Mesendoderm (in vitro differentiated cells): ENCODE measurements around the gene EXOSC5.
A peak's percentile ranks its signal among the peaks of the same experiment; 100 is the strongest.

Experiments used
- DNase-seq: peaks from one replicate; pipeline ENCODE4 v3.0.0; 2013
- H2AK5ac ChIP-seq: 2 replicates; pipeline ENCODE4 v1.6.1; 2013; ENCODE audit warnings: low read length, inconsistent platforms
- H2BK120ac ChIP-seq: 2 replicates; pipeline ENCODE4 v1.6.1; 2013; ENCODE audit warnings: low read depth, mild to moderate bottlenecking, low read length, moderate library complexity, mixed read lengths
- H2BK15ac ChIP-seq: replicated peaks from 2 replicates; pipeline ENCODE4 v1.6.1; 2013; ENCODE audit warnings: low read depth, mild to moderate bottlenecking, moderate library complexity
- H2BK5ac ChIP-seq: 2 replicates; pipeline ENCODE4 v1.6.1; 2013; ENCODE audit warnings: low read length, inconsistent platforms
- H3K18ac ChIP-seq: 2 replicates; pipeline ENCODE4 v1.6.1; 2013; ENCODE audit warnings: mild to moderate bottlenecking, low read length, mixed read lengths
- H3K23ac ChIP-seq: one replicate; pipeline ENCODE4 v1.6.1; 2013; ENCODE audit warnings: low read length
- H3K27ac ChIP-seq: 2 replicates; pipeline ENCODE4 v1.5.1; 2013; ENCODE audit warnings: low read depth, mild to moderate bottlenecking, inconsistent platforms, low read length, moderate library complexity
- H3K27me3 ChIP-seq: 2 replicates; pipeline ENCODE4 v1.6.1; 2013; ENCODE audit warnings: low read length, control low read depth, mild to moderate bottlenecking, inconsistent platforms; ENCODE audit not compliant: insufficient read depth, poor library complexity
- H3K36me3 ChIP-seq: 2 replicates; pipeline ENCODE4 v1.6.1; 2013; ENCODE audit warnings: low read length, inconsistent platforms; ENCODE audit not compliant: control insufficient read depth, insufficient read depth
- H3K4ac ChIP-seq: one replicate; pipeline ENCODE4 v1.6.1; 2013; ENCODE audit warnings: low read depth, mild to moderate bottlenecking, low read length, moderate library complexity
- H3K4me1 ChIP-seq: 2 replicates; pipeline ENCODE4 v1.6.1; 2013; ENCODE audit warnings: low read depth, low read length, inconsistent platforms; ENCODE audit not compliant: control insufficient read depth
- H3K4me2 ChIP-seq: 2 replicates; pipeline ENCODE4 v1.6.1; 2013; ENCODE audit warnings: low read length
- H3K4me3 ChIP-seq: 2 replicates; pipeline ENCODE4 v1.5.1; 2013; ENCODE audit warnings: mild to moderate bottlenecking, low read length
- H3K56ac ChIP-seq: one replicate; pipeline ENCODE4 v1.6.1; 2013; ENCODE audit warnings: low read length
- H3K79me1 ChIP-seq: 2 replicates; pipeline ENCODE4 v1.6.1; 2013; ENCODE audit warnings: low read length, inconsistent platforms
- H3K79me2 ChIP-seq: 2 replicates; pipeline ENCODE4 v1.6.1; 2013; ENCODE audit warnings: mild to moderate bottlenecking, low read length; ENCODE audit not compliant: control insufficient read depth, insufficient read depth
- H3K9ac ChIP-seq: 2 replicates; pipeline ENCODE4 v1.6.1; 2013; ENCODE audit warnings: low read length, inconsistent platforms
- H4K5ac ChIP-seq: one replicate; pipeline ENCODE4 v1.6.1; 2013; ENCODE audit warnings: low read length
- H4K8ac ChIP-seq: one replicate; pipeline ENCODE4 v1.6.1; 2013; ENCODE audit warnings: low read depth, mild to moderate bottlenecking, control low read depth, low read length, moderate library complexity
- WGBS: extraction: QIAGEN DNeasy Blood & Tissue Kit; methylation state at CpG from one replicate; pipeline ENCODE4 v1.1.7; 2013; ENCODE audit warnings: low lambda C conversion rate, missing lambda C conversion rate; ENCODE audit not compliant: insufficient coverage; ENCODE audit errors: extremely low coverage; 5-methylcytosine and 5-hydroxymethylcytosine counted together

EXOSC5 gene

DNA sequence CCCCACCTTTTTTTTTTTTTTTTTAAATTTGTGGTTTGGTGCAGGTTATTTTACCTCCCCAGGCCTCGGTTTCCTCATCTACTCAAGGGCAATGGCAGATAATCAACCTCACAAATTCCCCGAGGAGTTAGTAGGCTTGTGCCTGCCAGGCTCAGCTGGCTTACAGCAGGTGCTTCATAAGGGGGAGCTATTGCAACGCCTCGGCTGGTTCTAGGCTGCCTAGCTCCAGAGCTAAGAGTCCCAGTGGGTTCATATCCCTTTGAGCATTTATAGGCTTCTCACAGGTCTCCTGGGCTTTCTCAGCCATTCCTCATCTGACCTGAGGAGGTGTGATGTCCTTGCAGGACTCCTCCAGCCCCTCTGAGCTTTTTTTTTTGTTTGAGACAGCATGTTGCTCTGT lies 11.1 kb upstream of the EXOSC5 start:
- DNase-seq: peak; percentile 59
- Histone ChIP-seq H3K4ac (no peak overlapping the region), H3K9ac (no peak overlapping the region), H4K5ac (no peak overlapping the region), H2BK120ac (no peak overlapping the region), H3K4me3 (no peak overlapping the region), H3K18ac (no peak overlapping the region), H2BK15ac (no peak overlapping the region), H3K79me2 (no peaks in the 10 kb centered on the region), H2AK5ac (no peak overlapping the region), H3K4me1 (peaks cover 5% of the 10 kb centered on the region), H3K4me2 (no peak overlapping the region), H4K8ac (no peak overlapping the region), H3K56ac (no peak overlapping the region), H3K79me1 (no peaks in the 10 kb centered on the region), H3K36me3 (no peaks in the 10 kb centered on the region), H3K27me3 (no peaks in the 10 kb centered on the region), H3K27ac (no peak overlapping the region), H2BK5ac (no peak overlapping the region), H3K23ac (no peak overlapping the region)
- no CpG with 5 or more reads among the region's 4 CpGs for WGBS

DNA sequence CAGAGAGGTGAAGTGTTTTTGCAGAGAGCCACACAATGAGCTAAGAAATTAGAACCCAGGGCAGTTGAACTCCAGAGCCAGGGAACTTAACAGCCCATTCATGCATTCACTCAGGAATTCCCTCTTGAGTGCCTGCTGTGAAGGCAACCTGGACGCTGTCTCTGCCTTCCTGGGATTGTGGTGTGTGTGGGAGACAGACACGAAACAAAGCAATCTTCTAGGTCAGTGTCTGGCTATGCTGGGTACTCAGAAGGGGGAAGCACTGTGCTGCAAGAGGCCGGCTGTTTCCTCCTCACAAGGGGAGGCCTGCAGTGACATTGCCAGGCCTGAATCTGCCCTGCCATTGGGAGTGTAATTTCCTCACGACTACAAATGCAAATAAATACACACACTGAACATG lies 10.1 kb upstream of the EXOSC5 start:
- Histone ChIP-seq H2BK5ac (no peak overlapping the region), H3K4me2 (no peak overlapping the region), H3K36me3 (no peaks in the 10 kb centered on the region), H2BK120ac (no peak overlapping the region), H3K79me1 (no peaks in the 10 kb centered on the region), H2BK15ac (no peak overlapping the region), H3K4me1 (peaks cover 5% of the 10 kb centered on the region), H4K8ac (no peak overlapping the region), H3K18ac (no peak overlapping the region), H3K79me2 (no peaks in the 10 kb centered on the region), H3K4me3 (no peak overlapping the region), H3K23ac (no peak overlapping the region), H3K56ac (peak overlapping the region; percentile 60), H4K5ac (no peak overlapping the region), H3K27me3 (no peaks in the 10 kb centered on the region), H3K9ac (peak overlapping the region; percentile 50), H2AK5ac (no peak overlapping the region), H3K27ac (peak overlapping the region; percentile 71), H3K4ac (no peak overlapping the region)
- peak; percentile 67 for DNase-seq
- no CpG with 5 or more reads among the region's 4 CpGs for WGBS

DNA sequence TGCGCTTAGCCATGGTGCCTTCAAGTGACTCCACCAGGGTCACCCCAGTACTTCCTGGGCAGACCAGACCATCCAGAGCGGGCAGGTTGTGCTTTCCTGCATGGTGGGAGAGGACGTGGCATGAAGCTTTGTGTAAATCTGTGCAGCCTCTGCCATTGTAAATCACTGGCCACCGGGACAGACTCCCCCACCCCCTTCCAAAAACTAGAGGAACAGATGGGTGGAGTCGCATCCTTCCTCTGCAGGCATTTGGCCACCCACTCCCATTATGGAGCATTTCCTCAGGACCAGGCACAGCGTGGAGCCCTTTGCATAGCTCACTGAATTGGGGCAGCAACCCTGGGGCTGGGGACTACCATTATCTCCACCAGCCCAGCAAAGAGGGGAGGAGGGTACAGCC lies 8.6 kb upstream of the EXOSC5 start:
- Histone ChIP-seq H2AK5ac (no peak overlapping the region), H3K27ac (no peak overlapping the region), H3K79me2 (no peaks in the 10 kb centered on the region), H2BK15ac (no peak overlapping the region), H3K4me3 (no peak overlapping the region), H4K5ac (no peak overlapping the region), H2BK120ac (no peak overlapping the region), H3K4ac (no peak overlapping the region), H3K27me3 (no peaks in the 10 kb centered on the region), H3K79me1 (no peaks in the 10 kb centered on the region), H4K8ac (no peak overlapping the region), H2BK5ac (no peak overlapping the region), H3K23ac (no peak overlapping the region), H3K4me1 (peaks cover 5% of the 10 kb centered on the region), H3K56ac (no peak overlapping the region), H3K9ac (no peak overlapping the region), H3K18ac (no peak overlapping the region), H3K4me2 (no peak overlapping the region), H3K36me3 (no peaks in the 10 kb centered on the region)
- no CpG with 5 or more reads among the region's 6 CpGs for WGBS
- DNase-seq: no peak

DNA sequence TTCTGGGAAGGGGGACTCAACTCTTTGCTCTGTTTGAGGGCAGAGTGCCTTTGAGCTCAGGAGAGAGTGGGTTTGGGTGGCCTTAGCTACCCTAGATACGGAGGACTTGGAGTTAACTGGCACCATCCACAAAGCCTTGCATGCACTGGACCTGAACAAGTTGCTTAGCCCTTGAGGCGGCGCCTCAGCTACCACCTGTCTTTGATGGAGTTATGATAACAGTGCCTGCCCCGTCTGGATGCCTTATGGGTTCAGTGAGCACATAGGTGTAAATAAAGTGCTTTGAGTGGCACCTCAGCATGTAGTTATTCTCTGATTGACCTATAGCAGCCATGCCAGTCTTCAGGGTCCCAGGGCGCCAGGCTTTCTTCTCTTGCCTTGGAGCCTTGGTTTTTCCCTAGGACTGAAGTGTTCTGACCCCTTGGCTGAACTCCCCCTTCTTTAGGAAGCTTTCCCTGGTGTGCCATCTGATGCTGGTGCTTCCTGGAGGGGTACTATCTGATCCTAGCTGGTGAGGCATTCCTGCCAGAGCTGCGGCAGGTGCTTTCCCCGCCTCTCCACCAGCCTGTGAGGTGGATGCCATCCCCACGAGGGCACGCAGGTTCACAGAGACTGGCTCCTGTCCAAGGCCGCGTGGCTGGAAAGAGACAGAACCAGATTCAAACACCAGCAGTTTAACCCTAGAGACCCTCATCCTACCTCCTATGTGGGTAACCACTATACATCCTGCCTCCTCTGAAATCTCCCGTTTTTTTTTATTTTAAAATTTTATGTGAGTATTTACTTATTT lies 6.2 kb upstream of the EXOSC5 start:
- peaks cover 5% of the 10 kb centered on the region for H3K4me1 ChIP-seq
- H3K4me2 ChIP-seq: no peak overlapping the region
- H2BK5ac ChIP-seq: no peak overlapping the region
- H4K8ac ChIP-seq: no peak overlapping the region
- H3K27ac ChIP-seq: no peak overlapping the region
- H3K23ac ChIP-seq: no peak overlapping the region
- H3K36me3 ChIP-seq: no peaks in the 10 kb centered on the region
- H3K56ac ChIP-seq: no peak overlapping the region
- DNase-seq: no peak
- no peak overlapping the region for H3K9ac ChIP-seq
- no peak overlapping the region for H2AK5ac ChIP-seq
- no peak overlapping the region for H3K18ac ChIP-seq
- H3K4ac ChIP-seq: no peak overlapping the region
- no peak overlapping the region for H3K4me3 ChIP-seq
- no peak overlapping the region for H4K5ac ChIP-seq
- no peak overlapping the region for H2BK15ac ChIP-seq
- H3K79me2 ChIP-seq: peaks cover 3% of the 10 kb centered on the region
- WGBS: no CpG with 5 or more reads among the region's 12 CpGs
- no peak overlapping the region for H2BK120ac ChIP-seq
- peaks cover 3% of the 10 kb centered on the region for H3K79me1 ChIP-seq
- H3K27me3 ChIP-seq: no peaks in the 10 kb centered on the region

DNA sequence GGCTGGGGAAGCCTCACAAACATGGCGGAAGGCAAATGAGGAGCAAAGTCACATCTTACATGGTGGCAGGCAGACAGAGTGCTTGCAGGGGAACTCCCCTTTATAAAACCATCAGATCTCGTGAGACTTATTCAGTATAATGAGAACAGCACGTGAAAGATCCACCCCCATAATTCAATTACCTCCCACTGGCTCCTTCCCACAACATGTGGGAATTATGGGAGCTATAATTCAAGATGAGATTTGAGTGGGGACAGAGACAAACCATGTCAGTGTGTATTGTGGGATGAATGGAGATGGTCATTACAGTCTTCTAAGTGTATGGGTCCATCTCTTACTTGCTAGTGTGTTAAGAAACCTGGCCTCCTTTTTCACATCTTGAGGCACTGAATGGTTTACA lies 4.9 kb upstream of the EXOSC5 start:
- H3K27me3 ChIP-seq: no peaks in the 10 kb centered on the region
- H3K79me1 ChIP-seq: peaks cover 7% of the 10 kb centered on the region
- H4K5ac ChIP-seq: no peak overlapping the region
- no peak overlapping the region for H2BK15ac ChIP-seq
- H3K79me2 ChIP-seq: peaks cover 8% of the 10 kb centered on the region
- no peak overlapping the region for H2BK120ac ChIP-seq
- H3K4me2 ChIP-seq: no peak overlapping the region
- no peak overlapping the region for H2BK5ac ChIP-seq
- DNase-seq: no peak
- H3K4ac ChIP-seq: no peak overlapping the region
- no peak overlapping the region for H3K23ac ChIP-seq
- H3K9ac ChIP-seq: no peak overlapping the region
- no peak overlapping the region for H3K56ac ChIP-seq
- no peak overlapping the region for H3K4me3 ChIP-seq
- H3K36me3 ChIP-seq: no peaks in the 10 kb centered on the region
- no peak overlapping the region for H3K18ac ChIP-seq
- H3K27ac ChIP-seq: no peak overlapping the region
- H3K4me1 ChIP-seq: no peaks in the 10 kb centered on the region
- WGBS: no CpG with 5 or more reads among the region's 3 CpGs
- H4K8ac ChIP-seq: no peak overlapping the region
- no peak overlapping the region for H2AK5ac ChIP-seq

DNA sequence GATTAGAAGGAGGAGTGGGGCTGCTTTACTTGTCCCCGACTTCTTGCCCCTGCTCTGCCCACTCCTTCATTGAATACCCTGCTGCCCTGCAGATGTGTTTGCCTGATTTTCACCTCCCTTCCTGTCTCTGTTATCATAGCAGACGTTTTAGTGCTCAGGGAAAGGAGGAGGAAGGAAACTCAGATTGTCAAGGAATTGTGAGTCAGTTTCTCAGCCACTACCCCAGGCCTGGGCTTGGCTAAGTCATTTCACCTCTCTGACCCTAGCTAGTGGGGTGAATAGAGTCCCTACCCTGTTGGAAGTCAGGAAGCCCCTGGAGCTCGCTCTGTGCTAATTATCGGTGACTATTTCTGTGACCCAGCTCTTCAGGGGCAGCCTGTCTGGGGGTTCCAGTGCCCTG lies 4.3 kb upstream of the EXOSC5 start:
- Histone ChIP-seq H3K79me1 (peaks cover 9% of the 10 kb centered on the region), H3K27ac (no peak overlapping the region), H4K5ac (no peak overlapping the region), H3K4me3 (no peak overlapping the region), H2AK5ac (no peak overlapping the region), H3K79me2 (peaks cover 9% of the 10 kb centered on the region), H3K4me2 (no peak overlapping the region), H3K36me3 (no peaks in the 10 kb centered on the region), H3K4ac (no peak overlapping the region), H2BK15ac (no peak overlapping the region), H2BK5ac (no peak overlapping the region), H4K8ac (no peak overlapping the region), H3K18ac (no peak overlapping the region), H3K56ac (no peak overlapping the region), H3K4me1 (no peaks in the 10 kb centered on the region), H3K23ac (no peak overlapping the region), H2BK120ac (no peak overlapping the region), H3K27me3 (no peaks in the 10 kb centered on the region), H3K9ac (no peak overlapping the region)
- DNase-seq: no peak
- WGBS: no CpG with 5 or more reads among the region's 4 CpGs
